ENCODE results near the gene TLCD5. TPM values are rescaled to one million over a fixed set of nuclear protein-coding genes. Genes with fewer than 3 reads are reported as not detected.
A peak's percentile ranks its signal among the peaks of the same experiment; 100 is the strongest.

The TLCD5 gene
- polyA plus RNA-seq, 4 donors: 0.54 to 4.4 (median 1.7) TPM; not detected in 1

DNA sequence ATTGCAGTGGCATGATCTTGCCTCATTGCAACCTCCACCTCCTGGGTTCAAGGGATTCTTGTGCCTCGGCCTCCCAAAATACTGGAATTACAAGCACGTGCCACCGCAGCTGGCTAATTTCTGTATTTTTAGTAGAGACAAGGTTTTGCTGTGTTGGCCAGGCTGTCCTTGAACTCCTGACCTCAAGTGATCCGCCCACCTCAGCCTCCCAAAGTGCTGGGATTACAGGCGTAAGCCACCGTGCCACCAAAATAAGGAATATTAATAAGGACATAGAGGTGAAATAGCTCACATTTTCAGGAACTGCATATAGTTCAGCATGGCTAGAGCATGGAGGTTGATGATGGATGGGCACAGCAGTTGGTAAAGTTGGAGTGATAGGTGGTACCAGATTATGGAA is 32.5 kb downstream of the TLCD5 start:
- WGBS, 3 donors: 94 to 97% (median 97%) methylated on average over 6 of the region's 6 CpGs
- Histone ChIP-seq H3K4me1 (ENCODE audit: control insufficient read depth in 3 of 3, insufficient read depth in 2 of 3, low read depth in 1 of 3, low read length in 2 of 3) (peaks cover 8 to 17% (median 14%) of the 10 kb centered on the region in 3 donors), H3K9me3 (ENCODE audit: control insufficient read depth in 2 of 2, insufficient read depth in 1 of 2, low read depth in 1 of 2, low read length in 1 of 2) (no peaks in the 10 kb centered on the region), H3K27me3 (ENCODE audit: control insufficient read depth in 3 of 3, insufficient read depth in 3 of 3, low read length in 3 of 3) (no peaks in the 10 kb centered on the region), H3K36me3 (ENCODE audit: control insufficient read depth in 3 of 3, insufficient read depth in 2 of 3, low read depth in 1 of 3, low read length in 3 of 3) (peaks cover 0 to 3% (median 0%) of the 10 kb centered on the region in 3 donors), H3K4me3 (ENCODE audit: low read depth in 1 of 3, low read length in 3 of 3) (no peak overlapping the region), H3K27ac (ENCODE audit: low read depth in 1 of 3, low read length in 2 of 3) (no peak overlapping the region)
- no peak for FAIRE-seq
- no peak for DNase-seq

DNA sequence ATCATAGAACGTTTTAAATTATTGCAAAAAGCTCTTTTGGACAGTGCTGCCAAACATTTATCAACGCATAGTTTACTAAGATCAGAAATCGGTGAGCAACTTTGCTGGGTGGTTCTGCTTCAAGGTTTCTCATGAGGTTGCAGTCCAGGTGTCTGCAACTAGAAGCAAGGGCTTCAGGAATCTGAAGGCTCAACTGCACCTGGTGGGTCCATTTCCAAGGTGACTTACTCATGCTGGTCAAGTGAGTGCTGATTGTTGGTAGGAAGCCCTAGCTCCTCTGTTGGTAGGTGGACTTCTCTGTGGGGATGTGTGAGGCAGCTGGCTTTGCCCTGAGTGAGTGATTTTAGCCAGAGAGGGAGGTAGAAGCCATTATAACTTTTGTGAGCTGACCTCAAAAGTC is 33.6 kb downstream of the TLCD5 start:
- Histone ChIP-seq H3K36me3 (ENCODE audit: control insufficient read depth in 3 of 3, insufficient read depth in 2 of 3, low read depth in 1 of 3, low read length in 3 of 3) (no peaks in the 10 kb centered on the region), H3K9me3 (ENCODE audit: control insufficient read depth in 2 of 2, insufficient read depth in 1 of 2, low read depth in 1 of 2, low read length in 1 of 2) (no peaks in the 10 kb centered on the region), H3K27me3 (ENCODE audit: control insufficient read depth in 3 of 3, insufficient read depth in 3 of 3, low read length in 3 of 3) (no peaks in the 10 kb centered on the region), H3K27ac (ENCODE audit: low read depth in 1 of 3, low read length in 2 of 3) (no peak overlapping the region), H3K4me3 (ENCODE audit: low read depth in 1 of 3, low read length in 3 of 3) (no peak overlapping the region), H3K4me1 (ENCODE audit: control insufficient read depth in 3 of 3, insufficient read depth in 2 of 3, low read depth in 1 of 3, low read length in 2 of 3) (peaks cover 5 to 12% (median 5%) of the 10 kb centered on the region in 3 donors)
- no peak for DNase-seq
- FAIRE-seq: no peak
- 85 to 91% (median 90%) methylated on average over 3 of the region's 3 CpGs for WGBS, 3 donors

DNA sequence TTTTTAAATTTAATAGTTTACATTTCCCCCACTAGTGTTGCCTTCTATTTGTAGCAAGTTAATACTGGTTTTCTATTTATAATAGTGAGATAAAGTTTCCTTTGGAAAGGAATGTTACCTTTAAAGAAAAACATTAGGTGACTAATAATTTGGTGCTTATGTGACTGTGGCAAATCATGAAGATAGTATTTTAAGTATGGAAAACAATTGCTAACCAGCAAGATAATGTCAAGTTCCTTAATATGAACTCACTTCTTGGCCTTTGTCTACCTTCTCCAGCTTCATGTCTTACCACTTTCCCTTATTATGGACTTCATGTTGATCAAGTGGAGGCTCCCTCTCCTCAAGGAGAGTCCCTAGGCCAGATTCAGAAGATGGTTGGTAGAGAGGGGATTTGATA is 38.3 kb downstream of the TLCD5 start:
- no peak overlapping the region for H3K4me3 ChIP-seq (ENCODE audit: low read depth in 1 of 3, low read length in 3 of 3)
- H3K27me3 ChIP-seq (ENCODE audit: control insufficient read depth in 3 of 3, insufficient read depth in 3 of 3, low read length in 3 of 3): no peaks in the 10 kb centered on the region
- DNase-seq: no peak
- H3K4me1 ChIP-seq (ENCODE audit: control insufficient read depth in 3 of 3, insufficient read depth in 2 of 3, low read depth in 1 of 3, low read length in 2 of 3): peaks cover 0 to 3% (median 0%) of the 10 kb centered on the region in 3 donors
- H3K9me3 ChIP-seq (ENCODE audit: control insufficient read depth in 2 of 2, insufficient read depth in 1 of 2, low read depth in 1 of 2, low read length in 1 of 2): no peaks in the 10 kb centered on the region
- FAIRE-seq: no peak
- H3K36me3 ChIP-seq (ENCODE audit: control insufficient read depth in 3 of 3, insufficient read depth in 2 of 3, low read depth in 1 of 3, low read length in 3 of 3): no peaks in the 10 kb centered on the region
- no peak overlapping the region for H3K27ac ChIP-seq (ENCODE audit: low read depth in 1 of 3, low read length in 2 of 3)

DNA sequence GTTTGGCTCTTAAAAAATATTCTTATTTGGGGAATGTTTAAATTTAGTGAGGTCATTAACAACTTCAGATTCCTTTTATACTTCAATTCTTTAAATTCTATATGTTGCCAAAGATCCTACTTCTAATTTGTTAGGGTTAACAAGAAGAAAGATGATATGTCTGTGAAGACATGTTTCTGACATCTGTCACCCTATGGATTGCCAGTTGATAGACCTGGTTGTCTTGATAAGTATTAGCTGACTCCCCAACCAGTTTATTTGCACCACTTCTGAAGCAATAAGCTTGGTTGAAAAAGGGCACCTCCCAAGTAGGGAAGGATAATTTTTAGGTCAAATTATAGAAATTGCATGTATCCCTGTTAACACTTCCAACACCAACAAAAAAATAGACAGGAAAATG is 40.4 kb downstream of the TLCD5 start:
- Histone ChIP-seq H3K27ac (ENCODE audit: low read depth in 1 of 3, low read length in 2 of 3) (no peak overlapping the region), H3K9me3 (ENCODE audit: control insufficient read depth in 2 of 2, insufficient read depth in 1 of 2, low read depth in 1 of 2, low read length in 1 of 2) (no peaks in the 10 kb centered on the region), H3K36me3 (ENCODE audit: control insufficient read depth in 3 of 3, insufficient read depth in 2 of 3, low read depth in 1 of 3, low read length in 3 of 3) (no peaks in the 10 kb centered on the region), H3K27me3 (ENCODE audit: control insufficient read depth in 3 of 3, insufficient read depth in 3 of 3, low read length in 3 of 3) (no peaks in the 10 kb centered on the region), H3K4me1 (ENCODE audit: control insufficient read depth in 3 of 3, insufficient read depth in 2 of 3, low read depth in 1 of 3, low read length in 2 of 3) (peaks cover 0 to 3% (median 0%) of the 10 kb centered on the region in 3 donors), H3K4me3 (ENCODE audit: low read depth in 1 of 3, low read length in 3 of 3) (no peak overlapping the region)
- DNase-seq: no peak
- FAIRE-seq: no peak

DNA sequence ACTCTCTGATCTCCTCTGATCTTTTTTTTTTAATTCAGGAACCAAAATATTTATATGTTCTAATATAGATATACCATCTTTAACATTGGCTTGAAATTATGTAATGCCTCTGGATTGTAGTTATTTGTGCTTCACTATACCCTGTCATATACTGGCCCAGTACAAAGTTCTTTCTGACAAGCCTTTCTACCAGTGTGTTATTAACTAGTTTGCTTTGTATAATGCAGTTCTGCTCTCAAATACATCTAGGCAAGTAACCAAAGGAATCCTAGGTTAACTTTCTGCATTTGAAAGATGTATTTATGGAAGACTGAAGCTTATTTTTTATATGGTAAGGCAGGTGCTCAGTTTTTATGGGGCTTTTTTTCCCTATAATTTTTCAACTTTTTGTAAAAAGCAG is 47.2 kb downstream of the TLCD5 start:
- no peak overlapping the region for H3K4me3 ChIP-seq (ENCODE audit: low read depth in 1 of 3, low read length in 3 of 3)
- no peaks in the 10 kb centered on the region for H3K9me3 ChIP-seq (ENCODE audit: control insufficient read depth in 2 of 2, insufficient read depth in 1 of 2, low read depth in 1 of 2, low read length in 1 of 2)
- FAIRE-seq (peak; percentile 74), DNase-seq (peak; percentile 69 to 76)
- H3K4me1 ChIP-seq (ENCODE audit: control insufficient read depth in 3 of 3, insufficient read depth in 2 of 3, low read depth in 1 of 3, low read length in 2 of 3): peaks cover 0 to 15% (median 3%) of the 10 kb centered on the region in 3 donors
- H3K36me3 ChIP-seq (ENCODE audit: control insufficient read depth in 3 of 3, insufficient read depth in 2 of 3, low read depth in 1 of 3, low read length in 3 of 3): peaks cover 0 to 1% (median 0%) of the 10 kb centered on the region in 3 donors
- H3K27me3 ChIP-seq (ENCODE audit: control insufficient read depth in 3 of 3, insufficient read depth in 3 of 3, low read length in 3 of 3): no peaks in the 10 kb centered on the region
- peak overlapping the region in 1 of 3 donors; percentile 80 for H3K27ac ChIP-seq (ENCODE audit: low read depth in 1 of 3, low read length in 2 of 3)

DNA sequence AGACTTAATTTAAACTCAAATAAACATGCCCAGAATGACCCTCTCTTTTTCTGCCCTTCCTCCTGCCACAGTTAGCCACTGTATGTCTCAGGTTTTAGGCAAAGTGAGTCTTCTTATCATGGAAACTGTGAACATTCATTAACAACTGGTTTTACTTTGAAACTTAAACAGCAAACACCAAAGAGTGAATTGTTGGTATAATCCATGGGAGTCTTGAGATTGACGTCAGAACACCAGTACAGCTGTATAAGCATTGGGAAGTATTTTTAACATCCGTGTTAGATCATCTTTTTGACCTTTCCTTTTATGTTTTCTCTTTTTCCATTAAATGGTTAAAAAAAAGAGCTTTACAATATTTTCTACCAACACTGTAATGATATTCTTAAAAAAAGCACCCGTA is 50.0 kb downstream of the TLCD5 start:
- H3K4me1 ChIP-seq (ENCODE audit: control insufficient read depth in 3 of 3, insufficient read depth in 2 of 3, low read depth in 1 of 3, low read length in 2 of 3): peaks cover 0 to 15% (median 0%) of the 10 kb centered on the region in 3 donors
- peaks cover 0 to 3% (median 0%) of the 10 kb centered on the region in 3 donors for H3K36me3 ChIP-seq (ENCODE audit: control insufficient read depth in 3 of 3, insufficient read depth in 2 of 3, low read depth in 1 of 3, low read length in 3 of 3)
- H3K4me3 ChIP-seq (ENCODE audit: low read depth in 1 of 3, low read length in 3 of 3): no peak overlapping the region
- no peak for DNase-seq
- WGBS, 3 donors: 79 to 93% (median 88%) methylated on average over 3 of the region's 3 CpGs
- H3K9me3 ChIP-seq (ENCODE audit: control insufficient read depth in 2 of 2, insufficient read depth in 1 of 2, low read depth in 1 of 2, low read length in 1 of 2): no peaks in the 10 kb centered on the region
- no peaks in the 10 kb centered on the region for H3K27me3 ChIP-seq (ENCODE audit: control insufficient read depth in 3 of 3, insufficient read depth in 3 of 3, low read length in 3 of 3)
- no peak overlapping the region for H3K27ac ChIP-seq (ENCODE audit: low read depth in 1 of 3, low read length in 2 of 3)
- no peak for FAIRE-seq

DNA sequence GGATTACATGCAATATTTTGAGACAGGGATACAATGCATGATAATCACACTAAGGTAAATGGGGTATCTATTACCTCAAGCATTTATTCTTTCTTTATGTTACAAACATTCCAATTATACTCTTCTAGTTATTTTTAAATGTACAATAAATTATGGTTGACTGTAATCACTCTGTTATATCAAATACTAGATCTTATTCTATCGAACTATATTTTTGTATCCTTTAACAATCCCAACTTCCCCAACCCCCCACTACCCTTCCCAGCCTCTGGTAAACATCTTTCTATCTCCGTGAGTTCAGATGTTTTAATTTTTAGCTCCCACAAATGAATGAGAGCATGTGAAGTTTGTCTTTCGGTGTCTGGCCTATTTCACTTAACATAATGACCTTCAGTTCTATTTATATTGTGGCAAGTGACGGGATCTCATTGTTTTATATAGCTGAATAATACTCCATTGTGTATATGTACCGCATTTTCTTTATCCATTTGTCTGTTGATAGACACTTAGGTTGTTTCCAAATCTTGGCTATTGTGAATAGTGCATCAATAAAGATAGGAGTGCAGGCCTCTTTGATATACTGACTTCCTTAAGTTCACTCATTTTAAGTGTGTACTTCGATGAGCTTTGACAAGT is 51.6 kb downstream of the TLCD5 start:
- no peak for DNase-seq
- no peak overlapping the region for H3K27ac ChIP-seq (ENCODE audit: low read depth in 1 of 3, low read length in 2 of 3)
- no peaks in the 10 kb centered on the region for H3K27me3 ChIP-seq (ENCODE audit: control insufficient read depth in 3 of 3, insufficient read depth in 3 of 3, low read length in 3 of 3)
- H3K4me3 ChIP-seq (ENCODE audit: low read depth in 1 of 3, low read length in 3 of 3): no peak overlapping the region
- no peaks in the 10 kb centered on the region for H3K9me3 ChIP-seq (ENCODE audit: control insufficient read depth in 2 of 2, insufficient read depth in 1 of 2, low read depth in 1 of 2, low read length in 1 of 2)
- H3K36me3 ChIP-seq (ENCODE audit: control insufficient read depth in 3 of 3, insufficient read depth in 2 of 3, low read depth in 1 of 3, low read length in 3 of 3): peaks cover 0 to 3% (median 0%) of the 10 kb centered on the region in 3 donors
- 71 to 86% (median 84%) methylated on average over 6 of the region's 6 CpGs for WGBS, 3 donors
- FAIRE-seq: no peak
- H3K4me1 ChIP-seq (ENCODE audit: control insufficient read depth in 3 of 3, insufficient read depth in 2 of 3, low read depth in 1 of 3, low read length in 2 of 3): peaks cover 0 to 12% (median 4%) of the 10 kb centered on the region in 3 donors

DNA sequence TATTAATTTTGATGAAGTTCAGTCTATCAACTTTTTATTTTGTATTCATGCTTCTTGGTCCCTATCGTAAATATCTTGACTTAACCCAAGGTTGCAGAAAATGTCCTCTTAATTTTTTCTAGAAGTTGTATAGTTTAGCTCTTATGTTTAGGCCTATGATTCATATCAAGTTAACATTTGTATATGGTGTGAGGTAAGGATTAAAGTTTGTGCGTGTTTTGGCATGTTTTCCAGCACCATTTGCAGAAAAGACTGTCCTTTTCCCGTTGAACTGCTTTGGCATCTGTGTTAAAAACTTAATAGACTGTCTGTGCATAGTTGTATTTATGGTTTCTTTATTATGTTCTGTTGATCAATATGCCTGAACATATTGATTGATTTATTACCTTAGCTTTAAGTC is 53.4 kb downstream of the TLCD5 start:
- Histone ChIP-seq H3K4me3 (ENCODE audit: low read depth in 1 of 3, low read length in 3 of 3) (no peak overlapping the region), H3K9me3 (ENCODE audit: control insufficient read depth in 2 of 2, insufficient read depth in 1 of 2, low read depth in 1 of 2, low read length in 1 of 2) (peaks cover 0 to 4% of the 10 kb centered on the region in 2 donors), H3K4me1 (ENCODE audit: control insufficient read depth in 3 of 3, insufficient read depth in 2 of 3, low read depth in 1 of 3, low read length in 2 of 3) (peaks cover 0 to 4% (median 0%) of the 10 kb centered on the region in 3 donors), H3K27ac (ENCODE audit: low read depth in 1 of 3, low read length in 2 of 3) (no peak overlapping the region), H3K36me3 (ENCODE audit: control insufficient read depth in 3 of 3, insufficient read depth in 2 of 3, low read depth in 1 of 3, low read length in 3 of 3) (peaks cover 0 to 3% (median 0%) of the 10 kb centered on the region in 3 donors), H3K27me3 (ENCODE audit: control insufficient read depth in 3 of 3, insufficient read depth in 3 of 3, low read length in 3 of 3) (no peaks in the 10 kb centered on the region)
- no peak for DNase-seq
- 78 to 93% (median 80%) methylated on average over 3 of the region's 3 CpGs for WGBS, 3 donors
- no peak for FAIRE-seq

DNA sequence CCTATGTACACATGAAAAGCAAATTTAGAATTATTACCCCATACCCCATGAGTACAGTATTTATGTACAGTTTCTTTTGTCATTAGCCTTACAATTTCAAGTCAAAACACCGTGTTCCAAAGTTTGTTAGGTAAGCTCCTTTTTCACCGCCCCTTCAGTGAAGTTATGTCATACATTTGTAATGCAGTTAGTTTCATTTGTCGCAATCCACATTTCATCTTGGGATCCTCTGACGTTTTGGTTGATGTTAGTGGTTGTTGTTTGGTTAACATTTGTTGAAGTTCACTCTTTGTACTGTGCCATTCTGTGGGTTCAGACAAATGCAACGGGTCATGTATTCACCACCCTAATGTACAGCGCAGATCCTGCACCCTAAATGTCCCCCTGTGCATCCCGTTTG is 56.3 kb downstream of the TLCD5 start:
- H3K36me3 ChIP-seq (ENCODE audit: control insufficient read depth in 3 of 3, insufficient read depth in 2 of 3, low read depth in 1 of 3, low read length in 3 of 3): peaks cover 0 to 3% (median 0%) of the 10 kb centered on the region in 3 donors
- no peak overlapping the region for H3K27ac ChIP-seq (ENCODE audit: low read depth in 1 of 3, low read length in 2 of 3)
- H3K27me3 ChIP-seq (ENCODE audit: control insufficient read depth in 3 of 3, insufficient read depth in 3 of 3, low read length in 3 of 3): no peaks in the 10 kb centered on the region
- FAIRE-seq: no peak
- H3K4me1 ChIP-seq (ENCODE audit: control insufficient read depth in 3 of 3, insufficient read depth in 2 of 3, low read depth in 1 of 3, low read length in 2 of 3): peaks cover 0 to 4% (median 0%) of the 10 kb centered on the region in 3 donors
- H3K4me3 ChIP-seq (ENCODE audit: low read depth in 1 of 3, low read length in 3 of 3): no peak overlapping the region
- no peak for DNase-seq
- H3K9me3 ChIP-seq (ENCODE audit: control insufficient read depth in 2 of 2, insufficient read depth in 1 of 2, low read depth in 1 of 2, low read length in 1 of 2): peaks cover 0 to 4% of the 10 kb centered on the region in 2 donors
- WGBS, 3 donors: 82 to 87% (median 86%) methylated on average over 7 of the region's 7 CpGs

Data from small intestine (tissue), 7 donors.